ENCODE results near the gene PCAT6.

Gene PCAT6

DNA sequence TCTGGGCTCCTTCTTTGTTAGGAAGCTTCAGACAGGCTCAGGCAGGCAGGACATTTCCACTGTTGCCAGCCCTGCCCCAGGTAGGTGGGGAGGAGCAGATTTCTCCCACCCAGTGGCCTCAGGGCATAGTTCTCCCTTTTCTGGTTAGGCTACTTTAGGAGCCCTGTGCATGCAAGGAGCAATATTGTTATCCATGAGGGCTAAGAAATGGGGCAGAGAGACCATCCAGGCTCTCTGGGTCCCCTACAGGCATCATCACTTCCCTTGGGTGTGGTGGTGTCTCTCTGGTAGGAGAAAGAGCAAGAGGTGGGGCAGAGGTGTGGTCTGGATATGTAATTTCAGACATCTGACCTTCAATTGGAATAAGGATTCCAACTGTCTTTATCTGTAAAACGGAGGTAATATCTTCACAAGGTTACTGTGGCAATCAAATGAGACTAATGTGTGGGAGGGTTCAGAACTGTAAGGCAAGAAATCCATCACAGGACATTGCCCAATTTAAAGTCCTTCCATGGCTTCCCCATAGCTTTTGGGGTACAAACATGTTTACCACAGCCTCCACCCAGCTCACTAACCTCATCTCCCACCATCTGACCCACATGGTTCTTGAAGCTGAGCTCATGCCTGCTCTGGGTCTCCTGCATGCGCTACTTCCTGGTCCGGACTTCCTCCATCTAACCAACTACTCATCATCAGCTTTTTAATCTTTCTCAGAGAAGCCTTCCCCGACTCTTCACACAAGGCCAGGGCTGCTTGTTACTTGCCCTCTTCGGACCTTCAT is 26.1 kb downstream of the PCAT6 start:
- no peak for TF ChIP-seq ZFX (IDR thresholded peaks at IDR 0.05)
- TF ChIP-seq, protein P1, sequence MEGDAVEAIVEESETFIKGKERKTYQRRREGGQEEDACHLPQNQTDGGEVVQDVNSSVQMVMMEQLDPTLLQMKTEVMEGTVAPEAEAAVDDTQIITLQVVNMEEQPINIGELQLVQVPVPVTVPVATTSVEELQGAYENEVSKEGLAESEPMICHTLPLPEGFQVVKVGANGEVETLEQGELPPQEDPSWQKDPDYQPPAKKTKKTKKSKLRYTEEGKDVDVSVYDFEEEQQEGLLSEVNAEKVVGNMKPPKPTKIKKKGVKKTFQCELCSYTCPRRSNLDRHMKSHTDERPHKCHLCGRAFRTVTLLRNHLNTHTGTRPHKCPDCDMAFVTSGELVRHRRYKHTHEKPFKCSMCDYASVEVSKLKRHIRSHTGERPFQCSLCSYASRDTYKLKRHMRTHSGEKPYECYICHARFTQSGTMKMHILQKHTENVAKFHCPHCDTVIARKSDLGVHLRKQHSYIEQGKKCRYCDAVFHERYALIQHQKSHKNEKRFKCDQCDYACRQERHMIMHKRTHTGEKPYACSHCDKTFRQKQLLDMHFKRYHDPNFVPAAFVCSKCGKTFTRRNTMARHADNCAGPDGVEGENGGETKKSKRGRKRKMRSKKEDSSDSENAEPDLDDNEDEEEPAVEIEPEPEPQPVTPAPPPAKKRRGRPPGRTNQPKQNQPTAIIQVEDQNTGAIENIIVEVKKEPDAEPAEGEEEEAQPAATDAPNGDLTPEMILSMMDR (conservative IDR thresholded peaks at IDR 0.05) = no peak
- H3K27ac ChIP-seq = no peak overlapping the region

DNA sequence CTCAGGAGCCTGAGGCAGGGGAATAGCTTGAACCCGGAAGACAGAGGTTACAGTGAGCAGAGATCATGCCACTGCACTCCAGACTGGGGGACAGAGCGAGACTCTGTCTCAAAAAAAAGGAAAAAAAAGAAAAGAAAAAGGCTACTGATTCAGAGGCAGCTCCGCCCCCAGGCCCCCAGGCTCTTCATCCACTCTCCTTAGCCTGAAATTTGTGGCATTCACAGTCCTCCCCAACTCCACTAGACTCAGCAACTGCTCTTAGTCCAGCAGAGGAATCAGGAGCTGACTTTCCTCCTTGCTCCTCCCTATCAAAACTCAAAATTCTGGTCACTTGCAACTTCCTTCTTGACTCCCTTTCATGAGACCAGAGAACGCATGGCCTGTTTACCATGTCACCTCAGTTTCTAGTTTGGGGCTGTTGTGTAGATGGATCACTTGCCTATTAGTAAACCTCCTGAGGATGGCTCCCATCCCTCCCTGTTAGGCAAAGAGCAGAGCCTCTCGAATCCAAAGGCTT is 27.1 kb downstream of the PCAT6 start:
- H3K27ac ChIP-seq = no peak overlapping the region
- no peak for TF ChIP-seq ZFX (IDR thresholded peaks at IDR 0.05)
- TF ChIP-seq, protein P1 (conservative IDR thresholded peaks at IDR 0.05) = no peak

DNA sequence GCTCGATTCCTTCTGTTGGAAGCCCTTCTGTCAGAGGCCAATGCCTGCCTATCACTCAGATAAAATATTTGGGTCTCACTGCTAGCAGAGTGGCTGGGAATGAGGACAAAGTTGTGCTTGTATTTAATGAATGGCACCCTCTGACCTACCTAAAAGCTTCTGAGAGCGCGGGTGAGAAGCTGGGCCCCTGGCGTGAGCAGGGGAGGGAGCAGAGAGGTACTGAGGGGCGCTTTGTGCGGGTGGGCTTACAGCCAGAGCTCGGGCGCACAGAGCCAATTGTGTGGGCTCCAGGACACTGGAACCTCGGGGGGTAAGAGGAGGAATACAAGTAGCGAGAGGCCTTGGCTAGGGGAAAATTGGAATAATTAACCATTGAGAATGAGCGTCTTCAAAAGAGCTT is 32.3 kb downstream of the PCAT6 start:
- H3K27ac ChIP-seq = no peak overlapping the region
- TF ChIP-seq, protein P1 (conservative IDR thresholded peaks at IDR 0.05) = no peak
- TF ChIP-seq ZFX (IDR thresholded peaks at IDR 0.05) = no peak

DNA sequence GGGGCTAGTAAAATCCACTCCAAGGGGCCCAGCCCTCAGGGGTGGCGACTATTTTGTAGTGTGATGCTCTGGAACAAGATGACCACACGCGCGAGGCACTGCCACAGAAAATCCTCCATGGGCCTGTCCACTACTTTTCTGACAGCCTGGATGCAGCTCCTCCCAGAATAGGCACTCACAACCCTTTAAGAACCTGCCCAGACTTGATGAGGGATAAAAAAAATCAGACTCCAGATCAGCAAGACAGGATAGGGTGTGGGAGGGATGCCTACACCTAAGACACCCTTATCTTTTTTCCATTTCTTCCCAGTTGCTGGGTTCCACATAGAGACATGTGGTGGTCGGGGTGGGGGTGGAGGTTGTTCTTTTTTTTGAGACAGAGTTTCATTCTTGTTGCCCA is 33.5 kb downstream of the PCAT6 start:
- TF ChIP-seq, protein P1 (conservative IDR thresholded peaks at IDR 0.05) = no peak
- TF ChIP-seq ZFX (IDR thresholded peaks at IDR 0.05) = no peak

DNA sequence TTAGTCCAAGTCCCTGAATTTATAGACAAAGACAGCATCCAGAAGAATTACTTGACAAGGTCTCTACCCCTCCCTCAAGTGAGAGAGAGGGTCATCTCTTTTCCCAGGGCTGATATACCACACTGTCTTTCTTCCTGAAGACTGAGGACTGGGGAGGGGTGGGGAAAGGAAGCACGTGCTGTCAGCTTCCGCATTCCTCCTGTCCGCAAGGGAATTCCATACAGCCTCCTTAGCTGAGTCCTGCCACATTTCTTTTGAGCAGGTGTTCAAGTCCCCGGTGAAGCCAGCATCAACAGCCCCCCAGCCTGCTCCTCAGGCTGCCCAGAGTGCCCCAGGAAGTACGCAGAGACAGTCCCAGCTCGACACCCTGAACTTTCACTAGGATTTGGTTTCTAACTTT is 34.2 kb downstream of the PCAT6 start:
- no peak overlapping the region for H3K27ac ChIP-seq
- no peak for TF ChIP-seq ZFX (IDR thresholded peaks at IDR 0.05)
- TF ChIP-seq, protein P1 (conservative IDR thresholded peaks at IDR 0.05) = no peak

More for the DNA sequence above, 33.5 kb downstream of the PCAT6 start:
- no peak overlapping the region for H3K27ac ChIP-seq

DNA sequence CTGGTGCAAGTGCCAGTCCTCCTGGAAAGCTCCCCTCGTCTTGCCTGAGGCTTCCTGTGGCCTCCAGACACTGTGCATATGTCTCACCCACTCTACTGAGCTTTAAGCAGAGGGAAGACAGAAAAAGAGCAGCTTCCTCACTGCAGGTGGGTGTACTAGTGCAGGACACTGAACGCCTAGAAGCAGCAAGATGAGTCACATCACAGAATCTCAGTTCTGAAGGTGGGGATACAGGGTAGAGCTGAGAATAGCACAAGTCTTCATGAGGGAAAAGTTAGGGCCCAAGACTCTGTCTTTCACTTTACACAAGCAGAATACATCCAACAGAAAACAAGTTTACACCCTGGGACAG is 37.4 kb downstream of the PCAT6 start:
- no peak overlapping the region for H3K27ac ChIP-seq
- TF ChIP-seq, protein P1 (conservative IDR thresholded peaks at IDR 0.05) = no peak
- TF ChIP-seq ZFX (IDR thresholded peaks at IDR 0.05) = no peak

DNA sequence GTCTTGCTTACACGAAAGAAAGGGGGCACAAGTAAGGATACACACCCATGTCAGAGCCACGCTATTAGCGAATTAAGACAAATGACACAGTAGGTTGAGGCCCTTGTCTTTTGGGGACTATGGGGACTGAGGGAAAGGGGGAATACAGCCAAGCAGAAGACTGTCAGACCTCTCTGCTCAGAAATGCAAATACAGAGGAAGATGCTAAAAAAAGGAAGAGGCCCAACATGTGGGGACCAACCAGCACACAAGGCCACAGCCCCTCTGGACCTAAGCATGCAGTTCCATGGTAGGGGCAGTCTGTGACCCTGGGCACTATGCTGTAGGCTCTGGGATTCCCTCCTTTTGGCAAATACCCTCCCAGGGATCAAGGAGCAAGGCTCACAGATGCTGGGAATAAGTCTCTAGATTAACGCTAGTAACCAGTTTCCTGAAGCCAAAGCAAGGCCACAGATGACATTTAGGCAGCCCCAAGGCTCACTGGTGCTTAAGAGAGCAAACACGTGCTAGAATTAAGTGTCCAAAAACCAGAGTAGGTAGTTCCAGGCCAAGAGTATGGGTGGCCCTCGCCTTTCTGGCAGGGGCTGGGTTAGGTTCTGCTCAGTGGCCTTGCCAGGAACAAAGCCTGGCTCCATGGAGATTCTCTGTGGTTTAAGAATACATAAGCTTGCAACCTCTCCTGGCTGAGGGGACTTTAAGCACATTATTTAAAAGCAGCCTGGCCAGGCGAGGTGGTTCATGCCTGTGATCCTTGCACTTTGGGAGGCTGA is 40.0 kb downstream of the PCAT6 start:
- H3K27ac ChIP-seq = no peak overlapping the region
- no peak for TF ChIP-seq ZFX (IDR thresholded peaks at IDR 0.05)
- TF ChIP-seq, protein P1 (conservative IDR thresholded peaks at IDR 0.05) = no peak

All from C4-2B (cell line).